ENCODE results near the gene KCNIP1.
"Not testable (repeated sequence)": the region's sequence is repeated elsewhere in the genome, so short reads cannot be mapped to it uniquely, and the experiment has no call there.

KCNIP1 gene

GRCh38 chr5:170541146-170541769, 37.4 kb downstream of the KCNIP1 start:
- Histone ChIP-seq H3K36me3 (ENCODE audit: control insufficient read depth, low read depth, low read length) (no peaks in the 10 kb centered on the region), H3K4me1 (ENCODE audit: control insufficient read depth, low read depth, low read length) (peaks cover 4% of the 10 kb centered on the region), H3K9me3 (ENCODE audit: control insufficient read depth, low read depth, low read length) (no peaks in the 10 kb centered on the region), H3K9ac (ENCODE audit: low read length) (no peak overlapping the region), H3K27me3 (ENCODE audit: control insufficient read depth, insufficient read depth, low read length) (no peaks in the 10 kb centered on the region), H3K27ac (ENCODE audit: low read length) (no peak overlapping the region), H3K4me3 (ENCODE audit: low read length) (no peak overlapping the region)

DNA sequence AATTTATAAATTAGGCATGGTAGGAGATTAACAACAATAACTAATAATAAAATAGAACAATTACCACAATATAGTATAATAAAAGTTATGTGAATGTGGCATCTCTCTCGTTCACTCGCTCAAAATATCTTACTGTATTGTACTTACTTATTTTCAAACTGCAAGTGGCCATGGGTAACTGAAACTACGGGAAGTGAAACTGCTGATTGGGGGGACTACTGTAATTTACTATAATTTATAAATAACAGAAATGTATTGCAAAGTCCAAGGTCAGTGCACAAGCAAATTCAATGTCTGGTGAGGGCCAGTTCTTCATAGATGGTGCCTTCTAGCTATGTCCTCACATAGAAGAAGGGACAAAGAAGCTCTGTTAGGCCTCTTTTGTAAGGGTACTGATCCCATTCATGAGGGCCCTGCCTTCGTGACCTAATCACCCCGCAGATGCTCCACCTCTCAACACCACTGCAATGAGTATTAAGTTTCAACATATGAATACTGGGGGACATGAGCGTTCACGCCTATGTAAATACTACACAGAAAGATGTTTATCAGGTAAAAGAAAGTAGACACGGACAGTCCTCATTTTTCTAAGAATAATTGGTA, 39.0 kb downstream of the KCNIP1 start:
- no peaks in the 10 kb centered on the region for H3K36me3 ChIP-seq (ENCODE audit: control insufficient read depth, low read depth, low read length)
- no peaks in the 10 kb centered on the region for H3K27me3 ChIP-seq (ENCODE audit: control insufficient read depth, insufficient read depth, low read length)
- no peak overlapping the region for H3K9ac ChIP-seq (ENCODE audit: low read length)
- no peaks in the 10 kb centered on the region for H3K9me3 ChIP-seq (ENCODE audit: control insufficient read depth, low read depth, low read length)
- no peak overlapping the region for H3K27ac ChIP-seq (ENCODE audit: low read length)
- H3K4me3 ChIP-seq (ENCODE audit: low read length): no peak overlapping the region
- H3K4me1 ChIP-seq (ENCODE audit: control insufficient read depth, low read depth, low read length): no peaks in the 10 kb centered on the region

DNA sequence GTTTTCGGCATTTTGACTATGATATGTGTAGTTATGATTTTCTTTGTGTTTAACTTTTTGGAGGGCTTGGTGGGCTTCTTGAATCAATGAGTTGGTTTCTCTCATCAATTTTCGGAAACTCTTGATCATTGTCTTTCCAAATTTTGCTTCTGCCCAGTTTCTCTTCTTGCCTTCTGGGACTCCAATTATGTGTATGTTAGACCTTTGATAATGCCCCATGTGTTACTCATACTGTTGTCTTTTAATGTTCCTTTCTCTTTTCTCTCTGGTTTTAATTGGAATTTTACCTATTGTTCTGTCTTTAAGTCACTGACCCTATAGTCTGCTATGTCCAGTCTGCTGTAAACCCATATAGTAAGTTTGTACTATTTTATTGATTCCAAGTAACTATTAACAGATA, 41.5 kb downstream of the KCNIP1 start:
- H3K27me3 ChIP-seq (ENCODE audit: control insufficient read depth, insufficient read depth, low read length): no peaks in the 10 kb centered on the region
- no peak overlapping the region for H3K27ac ChIP-seq (ENCODE audit: low read length)
- H3K9me3 ChIP-seq (ENCODE audit: control insufficient read depth, low read depth, low read length): no peaks in the 10 kb centered on the region
- no peaks in the 10 kb centered on the region for H3K4me1 ChIP-seq (ENCODE audit: control insufficient read depth, low read depth, low read length)
- no peak overlapping the region for H3K4me3 ChIP-seq (ENCODE audit: low read length)
- no peaks in the 10 kb centered on the region for H3K36me3 ChIP-seq (ENCODE audit: control insufficient read depth, low read depth, low read length)
- H3K9ac ChIP-seq (ENCODE audit: low read length): no peak overlapping the region

GRCh38 chr5:170545811-170546210, 42.0 kb downstream of the KCNIP1 start:
- Histone ChIP-seq H3K27me3 (ENCODE audit: control insufficient read depth, insufficient read depth, low read length) (no peaks in the 10 kb centered on the region), H3K36me3 (ENCODE audit: control insufficient read depth, low read depth, low read length) (no peaks in the 10 kb centered on the region), H3K9me3 (ENCODE audit: control insufficient read depth, low read depth, low read length) (no peaks in the 10 kb centered on the region), H3K9ac (ENCODE audit: low read length) (no peak overlapping the region), H3K4me3 (ENCODE audit: low read length) (no peak overlapping the region), H3K27ac (ENCODE audit: low read length) (no peak overlapping the region), H3K4me1 (ENCODE audit: control insufficient read depth, low read depth, low read length) (no peaks in the 10 kb centered on the region)

DNA sequence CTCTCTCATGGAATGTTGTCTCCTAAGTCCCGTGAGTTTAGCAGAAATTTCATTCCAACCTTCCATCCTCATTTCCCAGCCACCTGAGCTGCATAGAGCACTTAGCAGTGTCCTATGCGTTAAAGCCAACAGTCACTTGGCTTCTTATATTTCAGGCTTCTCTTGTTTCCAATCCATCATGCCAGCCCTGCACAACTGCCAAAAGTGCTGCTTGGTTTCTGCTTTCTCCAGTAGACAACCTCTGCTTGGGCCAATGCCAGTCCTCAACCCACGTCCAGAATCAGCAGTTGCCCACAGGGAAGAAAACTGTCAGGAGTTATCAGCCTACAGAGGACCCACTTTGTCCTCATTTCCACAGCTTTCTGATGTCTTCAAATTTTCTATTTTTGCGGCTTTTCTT, 42.5 kb downstream of the KCNIP1 start:
- Histone ChIP-seq H3K27me3 (ENCODE audit: control insufficient read depth, insufficient read depth, low read length) (no peaks in the 10 kb centered on the region), H3K9ac (ENCODE audit: low read length) (no peak overlapping the region), H3K36me3 (ENCODE audit: control insufficient read depth, low read depth, low read length) (no peaks in the 10 kb centered on the region), H3K27ac (ENCODE audit: low read length) (no peak overlapping the region), H3K4me3 (ENCODE audit: low read length) (no peak overlapping the region), H3K4me1 (ENCODE audit: control insufficient read depth, low read depth, low read length) (no peaks in the 10 kb centered on the region), H3K9me3 (ENCODE audit: control insufficient read depth, low read depth, low read length) (no peaks in the 10 kb centered on the region)

GRCh38 chr5:170550382-170550781, 46.6 kb downstream of the KCNIP1 start:
- H3K9me3 ChIP-seq (ENCODE audit: control insufficient read depth, low read depth, low read length); H3K4me3 ChIP-seq (ENCODE audit: low read length); H3K9ac ChIP-seq (ENCODE audit: low read length); H3K27me3 ChIP-seq (ENCODE audit: control insufficient read depth, insufficient read depth, low read length); H3K27ac ChIP-seq (ENCODE audit: low read length); H3K4me1 ChIP-seq (ENCODE audit: control insufficient read depth, low read depth, low read length); H3K36me3 ChIP-seq (ENCODE audit: control insufficient read depth, low read depth, low read length): not testable (repeated sequence)

DNA sequence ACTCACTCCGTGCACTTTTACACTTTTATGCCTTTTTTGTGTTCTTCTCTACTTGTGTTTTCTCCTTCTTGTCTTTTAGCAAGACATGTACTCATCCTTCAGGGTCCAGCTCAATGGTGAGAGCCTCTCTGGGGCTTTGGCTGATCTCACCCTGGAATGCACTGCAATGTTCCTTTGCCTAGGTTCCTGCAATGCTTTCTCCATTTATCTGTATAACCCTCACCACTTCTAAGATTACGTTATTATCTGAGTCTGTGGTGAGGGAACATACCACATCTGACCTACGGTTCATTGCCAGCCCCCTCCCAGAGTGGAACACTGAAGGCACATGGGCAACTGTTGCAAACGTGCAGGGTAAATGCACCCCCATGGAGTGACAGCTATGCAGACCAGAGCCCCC, 47.3 kb downstream of the KCNIP1 start:
- Histone ChIP-seq H3K27ac (ENCODE audit: low read length) (no peak overlapping the region), H3K4me1 (ENCODE audit: control insufficient read depth, low read depth, low read length) (no peaks in the 10 kb centered on the region), H3K4me3 (ENCODE audit: low read length) (no peak overlapping the region), H3K36me3 (ENCODE audit: control insufficient read depth, low read depth, low read length) (no peaks in the 10 kb centered on the region), H3K9ac (ENCODE audit: low read length) (no peak overlapping the region), H3K9me3 (ENCODE audit: control insufficient read depth, low read depth, low read length) (no peaks in the 10 kb centered on the region), H3K27me3 (ENCODE audit: control insufficient read depth, insufficient read depth, low read length) (no peaks in the 10 kb centered on the region)

- no peak overlapping the region for H3K27ac ChIP-seq (ENCODE audit: low read length)
- H3K27me3 ChIP-seq (ENCODE audit: control insufficient read depth, insufficient read depth, low read length): no peaks in the 10 kb centered on the region
Measured at GRCh38 chr5:170551622-170552021, 47.8 kb downstream of the KCNIP1 start.

GRCh38 chr5:170552621-170553115, 48.8 kb downstream of the KCNIP1 start:
- H3K27me3 ChIP-seq (ENCODE audit: control insufficient read depth, insufficient read depth, low read length): no peaks in the 10 kb centered on the region

More at GRCh38 chr5:170551622-170552021, 47.8 kb downstream of the KCNIP1 start:
- Histone ChIP-seq H3K4me1 (ENCODE audit: control insufficient read depth, low read depth, low read length) (no peaks in the 10 kb centered on the region), H3K36me3 (ENCODE audit: control insufficient read depth, low read depth, low read length) (no peaks in the 10 kb centered on the region), H3K9me3 (ENCODE audit: control insufficient read depth, low read depth, low read length) (no peaks in the 10 kb centered on the region), H3K4me3 (ENCODE audit: low read length) (no peak overlapping the region), H3K9ac (ENCODE audit: low read length) (no peak overlapping the region)

DNA sequence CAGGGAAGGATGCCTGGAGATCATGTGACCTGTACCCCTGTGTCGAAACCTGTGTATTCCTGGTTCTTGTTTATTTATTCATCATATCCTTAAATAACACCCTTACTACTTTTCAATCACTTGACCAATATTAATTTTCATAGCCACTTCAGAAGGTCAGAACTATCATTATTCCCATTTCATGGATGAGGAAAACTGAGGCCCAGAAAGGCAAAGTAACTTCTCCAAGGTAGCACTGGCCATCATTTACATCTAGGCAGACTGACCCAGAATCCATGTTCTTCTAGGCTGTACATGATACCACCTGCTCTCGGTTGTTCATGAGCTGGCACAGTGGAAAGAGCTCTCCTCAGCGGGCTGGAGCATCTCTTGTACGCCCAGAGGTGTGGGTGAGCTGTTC, 49.4 kb downstream of the KCNIP1 start:
- Histone ChIP-seq H3K9ac (ENCODE audit: low read length) (no peak overlapping the region), H3K9me3 (ENCODE audit: control insufficient read depth, low read depth, low read length) (no peaks in the 10 kb centered on the region), H3K27me3 (ENCODE audit: control insufficient read depth, insufficient read depth, low read length) (no peaks in the 10 kb centered on the region), H3K4me3 (ENCODE audit: low read length) (no peak overlapping the region), H3K36me3 (ENCODE audit: control insufficient read depth, low read depth, low read length) (no peaks in the 10 kb centered on the region), H3K4me1 (ENCODE audit: control insufficient read depth, low read depth, low read length) (no peaks in the 10 kb centered on the region), H3K27ac (ENCODE audit: low read length) (no peak overlapping the region)

More at GRCh38 chr5:170552621-170553115, 48.8 kb downstream of the KCNIP1 start:
- no peak overlapping the region for H3K27ac ChIP-seq (ENCODE audit: low read length)
- H3K9me3 ChIP-seq (ENCODE audit: control insufficient read depth, low read depth, low read length): no peaks in the 10 kb centered on the region
- H3K9ac ChIP-seq (ENCODE audit: low read length): no peak overlapping the region
- no peaks in the 10 kb centered on the region for H3K4me1 ChIP-seq (ENCODE audit: control insufficient read depth, low read depth, low read length)
- H3K4me3 ChIP-seq (ENCODE audit: low read length): no peak overlapping the region
- no peaks in the 10 kb centered on the region for H3K36me3 ChIP-seq (ENCODE audit: control insufficient read depth, low read depth, low read length)

- H3K27ac ChIP-seq (ENCODE audit: low read length): no peak overlapping the region
- no peaks in the 10 kb centered on the region for H3K27me3 ChIP-seq (ENCODE audit: control insufficient read depth, insufficient read depth, low read length)
- H3K9me3 ChIP-seq (ENCODE audit: control insufficient read depth, low read depth, low read length): no peaks in the 10 kb centered on the region
- H3K9ac ChIP-seq (ENCODE audit: low read length): no peak overlapping the region
- no peaks in the 10 kb centered on the region for H3K36me3 ChIP-seq (ENCODE audit: control insufficient read depth, low read depth, low read length)
- no peaks in the 10 kb centered on the region for H3K4me1 ChIP-seq (ENCODE audit: control insufficient read depth, low read depth, low read length)
- H3K4me3 ChIP-seq (ENCODE audit: low read length): no peak overlapping the region
Measured at GRCh38 chr5:170554521-170555267, 50.9 kb downstream of the KCNIP1 start.

All from iPS-18a (cell line).